ENCODE measurements around the gene MIER2. TPM values are rescaled to one million over a fixed set of nuclear protein-coding genes. Genes with fewer than 3 reads are reported as not detected.
"Not testable (repeated sequence)": the region's sequence is repeated elsewhere in the genome, so short reads cannot be mapped to it uniquely, and the experiment has no call there.

Gene MIER2
- total RNA-seq, 1 donor from 2014 or later = 43.5 TPM

- Histone ChIP-seq H3K27me3 (ENCODE audit: insufficient read depth, low read length) (no peaks in the 10 kb centered on the region), H3K4me2 (ENCODE audit: low read length) (no peak overlapping the region), H2AFZ (ENCODE audit: low read depth, low read length) (no peak overlapping the region), H3K36me3 (ENCODE audit: insufficient read depth, low read length) (no peaks in the 10 kb centered on the region), H3K4me3 (ENCODE audit: insufficient read depth, low read depth, low read length) (no peak overlapping the region), H3K9me3 (ENCODE audit: insufficient read depth, low read depth, low read length) (no peaks in the 10 kb centered on the region), H3K4me1 (ENCODE audit: insufficient read depth, low read length) (no peaks in the 10 kb centered on the region), H3K79me2 (ENCODE audit: insufficient read depth, low read length) (no peaks in the 10 kb centered on the region), H4K20me1 (ENCODE audit: insufficient read depth, low read length) (no peaks in the 10 kb centered on the region), H3K9ac (ENCODE audit: low read length) (no peak overlapping the region), H3K27ac (ENCODE audit: low read depth, low read length) (no peak overlapping the region)
- Mint-ChIP-seq H3K27me3 (ENCODE audit: low read depth, unreplicated experiment) (peaks cover 22% of the 10 kb centered on the region), H3K27ac (ENCODE audit: unreplicated experiment) (no peak overlapping the region), H3K36me3 (ENCODE audit: low read depth, unreplicated experiment) (no peaks in the 10 kb centered on the region), H3K4me3 (ENCODE audit: unreplicated experiment) (no peak overlapping the region), H3K9me3 (ENCODE audit: unreplicated experiment) (peaks cover 4% of the 10 kb centered on the region), H3K4me1 (ENCODE audit: low read depth, unreplicated experiment) (no peaks in the 10 kb centered on the region)
- DNase-seq (ENCODE audit: low read depth) (no peak), FAIRE-seq (no peak)
- no peak for TF ChIP-seq EZH2 (IDR thresholded peaks at IDR 0.05; ENCODE audit: insufficient read depth, low read length)
- no peak for TF ChIP-seq CTCF (IDR thresholded peaks at IDR 0.05; ENCODE audit: insufficient read depth, low read depth, low read length)
These were observed 15.0 kb upstream of the MIER2 start for GRCh38 chr19:359653-359925.

GRCh38 chr19:355536-355935, 10.9 kb upstream of the MIER2 start:
- not testable (repeated sequence) for H4K20me1 ChIP-seq (ENCODE audit: insufficient read depth, low read length); H3K27ac ChIP-seq (ENCODE audit: low read depth, low read length); H2AFZ ChIP-seq (ENCODE audit: low read depth, low read length); H3K27ac Mint-ChIP-seq (ENCODE audit: unreplicated experiment); H3K9me3 ChIP-seq (ENCODE audit: insufficient read depth, low read depth, low read length); H3K36me3 ChIP-seq (ENCODE audit: insufficient read depth, low read length); H3K9ac ChIP-seq (ENCODE audit: low read length); H3K4me1 ChIP-seq (ENCODE audit: insufficient read depth, low read length); H3K4me2 ChIP-seq (ENCODE audit: low read length); H3K27me3 ChIP-seq (ENCODE audit: insufficient read depth, low read length); H3K4me3 Mint-ChIP-seq (ENCODE audit: unreplicated experiment); DNase-seq (ENCODE audit: low read depth); H3K4me3 ChIP-seq (ENCODE audit: insufficient read depth, low read depth, low read length); H3K36me3 Mint-ChIP-seq (ENCODE audit: low read depth, unreplicated experiment); FAIRE-seq; H3K4me1 Mint-ChIP-seq (ENCODE audit: low read depth, unreplicated experiment); H3K79me2 ChIP-seq (ENCODE audit: insufficient read depth, low read length)
- peaks cover 25% of the 10 kb centered on the region for H3K27me3 Mint-ChIP-seq (ENCODE audit: low read depth, unreplicated experiment)
- H3K9me3 Mint-ChIP-seq (ENCODE audit: unreplicated experiment) = peaks cover 11% of the 10 kb centered on the region

- no peak for TF ChIP-seq EZH2 (IDR thresholded peaks at IDR 0.05; ENCODE audit: insufficient read depth, low read length)
- no peak for TF ChIP-seq CTCF (IDR thresholded peaks at IDR 0.05; ENCODE audit: insufficient read depth, low read depth, low read length)
- Histone ChIP-seq H3K9ac (ENCODE audit: low read length) (no peak overlapping the region), H3K79me2 (ENCODE audit: insufficient read depth, low read length) (no peaks in the 10 kb centered on the region), H3K36me3 (ENCODE audit: insufficient read depth, low read length) (no peaks in the 10 kb centered on the region), H3K4me1 (ENCODE audit: insufficient read depth, low read length) (no peaks in the 10 kb centered on the region), H3K27ac (ENCODE audit: low read depth, low read length) (no peak overlapping the region), H4K20me1 (ENCODE audit: insufficient read depth, low read length) (no peaks in the 10 kb centered on the region), H3K4me3 (ENCODE audit: insufficient read depth, low read depth, low read length) (no peak overlapping the region), H3K27me3 (ENCODE audit: insufficient read depth, low read length) (no peaks in the 10 kb centered on the region), H3K4me2 (ENCODE audit: low read length) (no peak overlapping the region), H3K9me3 (ENCODE audit: insufficient read depth, low read depth, low read length) (no peaks in the 10 kb centered on the region), H2AFZ (ENCODE audit: low read depth, low read length) (no peak overlapping the region)
- H3K36me3 Mint-ChIP-seq (ENCODE audit: low read depth, unreplicated experiment) = peaks cover 3% of the 10 kb centered on the region
- FAIRE-seq = no peak
- H3K4me1 Mint-ChIP-seq (ENCODE audit: low read depth, unreplicated experiment) = no peaks in the 10 kb centered on the region
- H3K27me3 Mint-ChIP-seq (ENCODE audit: low read depth, unreplicated experiment) = peaks cover 25% of the 10 kb centered on the region
- DNase-seq (ENCODE audit: low read depth) = no peak
- H3K9me3 Mint-ChIP-seq (ENCODE audit: unreplicated experiment) = peaks cover 11% of the 10 kb centered on the region
- H3K27ac Mint-ChIP-seq (ENCODE audit: unreplicated experiment) = no peak overlapping the region
- no peak overlapping the region for H3K4me3 Mint-ChIP-seq (ENCODE audit: unreplicated experiment)
These were observed 10.5 kb upstream of the MIER2 start for GRCh38 chr19:355134-355533.
